Measurements from ENCODE around the gene CLPTM1.
"Not testable (repeated sequence)": the region's sequence is repeated elsewhere in the genome, so short reads cannot be mapped to it uniquely, and the experiment has no call there.

The CLPTM1 gene, protein sequence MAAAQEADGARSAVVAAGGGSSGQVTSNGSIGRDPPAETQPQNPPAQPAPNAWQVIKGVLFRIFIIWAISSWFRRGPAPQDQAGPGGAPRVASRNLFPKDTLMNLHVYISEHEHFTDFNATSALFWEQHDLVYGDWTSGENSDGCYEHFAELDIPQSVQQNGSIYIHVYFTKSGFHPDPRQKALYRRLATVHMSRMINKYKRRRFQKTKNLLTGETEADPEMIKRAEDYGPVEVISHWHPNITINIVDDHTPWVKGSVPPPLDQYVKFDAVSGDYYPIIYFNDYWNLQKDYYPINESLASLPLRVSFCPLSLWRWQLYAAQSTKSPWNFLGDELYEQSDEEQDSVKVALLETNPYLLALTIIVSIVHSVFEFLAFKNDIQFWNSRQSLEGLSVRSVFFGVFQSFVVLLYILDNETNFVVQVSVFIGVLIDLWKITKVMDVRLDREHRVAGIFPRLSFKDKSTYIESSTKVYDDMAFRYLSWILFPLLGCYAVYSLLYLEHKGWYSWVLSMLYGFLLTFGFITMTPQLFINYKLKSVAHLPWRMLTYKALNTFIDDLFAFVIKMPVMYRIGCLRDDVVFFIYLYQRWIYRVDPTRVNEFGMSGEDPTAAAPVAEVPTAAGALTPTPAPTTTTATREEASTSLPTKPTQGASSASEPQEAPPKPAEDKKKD

DNA sequence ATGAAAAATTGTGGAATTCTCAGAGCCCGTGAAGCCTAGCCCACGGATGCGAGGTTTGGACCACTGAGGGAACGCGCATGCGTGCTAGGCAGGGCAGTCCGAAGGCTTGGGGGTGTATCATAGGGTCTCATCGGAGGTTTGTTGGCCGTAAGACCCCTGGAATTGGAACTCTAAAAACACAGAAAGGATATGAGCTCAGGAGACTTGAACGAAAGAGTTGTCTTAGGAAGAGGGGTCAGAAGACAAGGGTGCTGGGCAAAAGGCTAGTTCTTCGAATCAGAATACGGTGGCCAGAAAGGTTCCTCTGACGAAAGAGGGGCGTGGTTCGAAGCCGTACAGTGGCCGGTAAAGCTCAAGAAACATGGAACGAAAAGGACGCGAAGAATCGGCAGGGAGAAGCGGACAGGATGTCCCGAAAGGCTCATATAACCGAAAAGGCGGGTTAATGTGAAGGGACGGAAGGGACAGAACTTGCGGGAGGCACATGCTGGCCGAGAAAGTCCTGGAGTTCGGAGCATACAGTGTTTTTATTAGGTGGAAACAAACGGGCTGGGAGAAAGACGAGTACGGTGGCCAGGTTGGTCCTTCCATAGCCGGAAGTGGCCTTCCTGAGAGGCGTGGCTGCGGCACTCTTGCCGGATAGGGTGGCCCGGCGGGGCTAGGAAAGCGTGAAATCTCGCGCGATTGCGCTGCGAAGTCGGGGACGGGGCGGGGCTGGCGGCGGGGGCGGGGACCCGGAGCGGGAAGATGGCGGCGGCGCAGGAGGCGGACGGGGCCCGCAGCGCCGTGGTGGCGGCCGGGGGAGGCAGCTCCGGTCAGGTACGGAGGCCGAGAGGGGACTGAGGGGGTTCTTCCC is at the start of gene CLPTM1:
Gene CLPTM1, plus strand, starts transcription at position 732 of the 856 bp plus-strand sequence. Its CDS starts 16 bp downstream, at position 748.
- peak; percentile 97 for DNase-seq (ENCODE audit: low spot score)

DNA sequence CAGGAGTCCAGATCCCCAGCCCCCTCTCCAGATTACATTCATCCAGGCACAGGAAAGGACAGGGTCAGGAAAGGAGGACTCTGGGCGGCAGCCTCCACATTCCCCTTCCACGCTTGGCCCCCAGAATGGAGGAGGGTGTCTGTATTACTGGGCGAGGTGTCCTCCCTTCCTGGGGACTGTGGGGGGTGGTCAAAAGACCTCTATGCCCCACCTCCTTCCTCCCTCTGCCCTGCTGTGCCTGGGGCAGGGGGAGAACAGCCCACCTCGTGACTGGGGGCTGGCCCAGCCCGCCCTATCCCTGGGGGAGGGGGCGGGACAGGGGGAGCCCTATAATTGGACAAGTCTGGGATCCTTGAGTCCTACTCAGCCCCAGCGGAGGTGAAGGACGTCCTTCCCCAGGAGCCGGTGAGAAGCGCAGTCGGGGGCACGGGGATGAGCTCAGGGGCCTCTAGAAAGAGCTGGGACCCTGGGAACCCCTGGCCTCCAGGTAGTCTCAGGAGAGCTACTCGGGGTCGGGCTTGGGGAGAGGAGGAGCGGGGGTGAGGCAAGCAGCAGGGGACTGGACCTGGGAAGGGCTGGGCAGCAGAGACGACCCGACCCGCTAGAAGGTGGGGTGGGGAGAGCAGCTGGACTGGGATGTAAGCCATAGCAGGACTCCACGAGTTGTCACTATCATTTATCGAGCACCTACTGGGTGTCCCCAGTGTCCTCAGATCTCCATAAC is 49.6 kb upstream of the CLPTM1 start, which contains the start of gene APOE:
Gene APOE, plus strand, starts transcription at position 360 of the 724 bp plus-strand sequence. CDS start 829 bp downstream, outside the sequence.
- DNase-seq (ENCODE audit: low spot score): no peak

DNA sequence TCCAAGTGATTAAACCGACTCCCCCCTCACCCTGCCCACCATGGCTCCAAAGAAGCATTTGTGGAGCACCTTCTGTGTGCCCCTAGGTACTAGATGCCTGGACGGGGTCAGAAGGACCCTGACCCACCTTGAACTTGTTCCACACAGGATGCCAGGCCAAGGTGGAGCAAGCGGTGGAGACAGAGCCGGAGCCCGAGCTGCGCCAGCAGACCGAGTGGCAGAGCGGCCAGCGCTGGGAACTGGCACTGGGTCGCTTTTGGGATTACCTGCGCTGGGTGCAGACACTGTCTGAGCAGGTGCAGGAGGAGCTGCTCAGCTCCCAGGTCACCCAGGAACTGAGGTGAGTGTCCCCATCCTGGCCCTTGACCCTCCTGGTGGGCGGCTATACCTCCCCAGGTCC is 47.6 kb upstream of the CLPTM1 start:
- no peak for DNase-seq (ENCODE audit: low spot score)

DNA sequence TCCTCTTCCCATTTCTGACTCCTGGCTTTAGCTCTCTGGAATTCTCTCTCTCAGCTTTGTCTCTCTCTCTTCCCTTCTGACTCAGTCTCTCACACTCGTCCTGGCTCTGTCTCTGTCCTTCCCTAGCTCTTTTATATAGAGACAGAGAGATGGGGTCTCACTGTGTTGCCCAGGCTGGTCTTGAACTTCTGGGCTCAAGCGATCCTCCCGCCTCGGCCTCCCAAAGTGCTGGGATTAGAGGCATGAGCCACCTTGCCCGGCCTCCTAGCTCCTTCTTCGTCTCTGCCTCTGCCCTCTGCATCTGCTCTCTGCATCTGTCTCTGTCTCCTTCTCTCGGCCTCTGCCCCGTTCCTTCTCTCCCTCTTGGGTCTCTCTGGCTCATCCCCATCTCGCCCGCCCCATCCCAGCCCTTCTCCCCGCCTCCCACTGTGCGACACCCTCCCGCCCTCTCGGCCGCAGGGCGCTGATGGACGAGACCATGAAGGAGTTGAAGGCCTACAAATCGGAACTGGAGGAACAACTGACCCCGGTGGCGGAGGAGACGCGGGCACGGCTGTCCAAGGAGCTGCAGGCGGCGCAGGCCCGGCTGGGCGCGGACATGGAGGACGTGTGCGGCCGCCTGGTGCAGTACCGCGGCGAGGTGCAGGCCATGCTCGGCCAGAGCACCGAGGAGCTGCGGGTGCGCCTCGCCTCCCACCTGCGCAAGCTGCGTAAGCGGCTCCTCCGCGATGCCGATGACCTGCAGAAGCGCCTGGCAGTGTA is 46.9 kb upstream of the CLPTM1 start:
- no peak for DNase-seq (ENCODE audit: low spot score)

DNA sequence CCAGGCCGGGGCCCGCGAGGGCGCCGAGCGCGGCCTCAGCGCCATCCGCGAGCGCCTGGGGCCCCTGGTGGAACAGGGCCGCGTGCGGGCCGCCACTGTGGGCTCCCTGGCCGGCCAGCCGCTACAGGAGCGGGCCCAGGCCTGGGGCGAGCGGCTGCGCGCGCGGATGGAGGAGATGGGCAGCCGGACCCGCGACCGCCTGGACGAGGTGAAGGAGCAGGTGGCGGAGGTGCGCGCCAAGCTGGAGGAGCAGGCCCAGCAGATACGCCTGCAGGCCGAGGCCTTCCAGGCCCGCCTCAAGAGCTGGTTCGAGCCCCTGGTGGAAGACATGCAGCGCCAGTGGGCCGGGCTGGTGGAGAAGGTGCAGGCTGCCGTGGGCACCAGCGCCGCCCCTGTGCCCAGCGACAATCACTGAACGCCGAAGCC is 46.3 kb upstream of the CLPTM1 start:
- DNase-seq (ENCODE audit: low spot score): no peak

DNA sequence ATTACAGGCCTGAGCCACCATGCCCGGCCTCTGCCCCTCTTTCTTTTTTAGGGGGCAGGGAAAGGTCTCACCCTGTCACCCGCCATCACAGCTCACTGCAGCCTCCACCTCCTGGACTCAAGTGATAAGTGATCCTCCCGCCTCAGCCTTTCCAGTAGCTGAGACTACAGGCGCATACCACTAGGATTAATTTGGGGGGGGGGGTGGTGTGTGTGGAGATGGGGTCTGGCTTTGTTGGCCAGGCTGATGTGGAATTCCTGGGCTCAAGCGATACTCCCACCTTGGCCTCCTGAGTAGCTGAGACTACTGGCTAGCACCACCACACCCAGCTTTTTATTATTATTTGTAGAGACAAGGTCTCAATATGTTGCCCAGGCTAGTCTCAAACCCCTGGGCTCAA is 45.4 kb upstream of the CLPTM1 start:
- no peak for DNase-seq (ENCODE audit: low spot score)

DNA sequence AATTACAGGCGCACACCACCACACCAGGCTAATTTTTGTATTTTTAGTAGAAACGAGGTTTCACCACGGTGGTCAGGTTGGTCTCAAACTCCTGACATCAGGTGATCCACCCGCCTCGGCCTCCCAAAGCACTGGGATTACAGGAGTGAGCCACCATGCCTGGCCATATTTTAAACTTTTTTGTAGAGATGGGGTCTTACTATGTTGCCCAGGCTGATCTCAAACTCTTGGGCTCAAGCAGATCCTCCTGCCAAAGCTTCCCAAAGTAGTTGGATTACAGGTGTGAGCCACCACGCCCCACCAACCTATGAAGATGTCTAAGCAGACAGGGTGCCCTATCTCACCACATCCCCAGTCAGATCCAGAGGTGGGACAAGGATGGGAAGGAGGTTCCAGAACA is 43.3 kb upstream of the CLPTM1 start:
- not testable (repeated sequence) for DNase-seq (ENCODE audit: low spot score)

DNA sequence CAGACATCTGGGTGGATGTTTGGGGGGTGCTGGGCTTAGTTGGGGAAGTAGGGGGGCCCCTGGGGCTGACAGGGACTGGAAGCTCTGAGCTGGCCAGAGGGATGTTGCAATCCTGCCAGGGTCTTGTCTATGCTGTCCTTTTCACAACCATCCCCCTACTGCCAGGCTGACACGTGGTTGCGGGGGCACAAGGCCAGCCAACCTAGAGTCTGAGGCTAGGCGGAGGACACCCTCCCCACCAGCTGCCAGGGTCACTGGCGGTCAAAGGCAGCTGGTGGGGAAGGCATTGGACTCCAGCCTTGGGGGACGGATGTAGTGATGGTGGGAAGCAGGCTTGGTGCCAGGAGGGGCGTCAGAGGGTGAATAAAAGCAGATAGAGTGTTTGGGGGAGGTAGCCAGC is 42.3 kb upstream of the CLPTM1 start:
- no peak for DNase-seq (ENCODE audit: low spot score)

DNA sequence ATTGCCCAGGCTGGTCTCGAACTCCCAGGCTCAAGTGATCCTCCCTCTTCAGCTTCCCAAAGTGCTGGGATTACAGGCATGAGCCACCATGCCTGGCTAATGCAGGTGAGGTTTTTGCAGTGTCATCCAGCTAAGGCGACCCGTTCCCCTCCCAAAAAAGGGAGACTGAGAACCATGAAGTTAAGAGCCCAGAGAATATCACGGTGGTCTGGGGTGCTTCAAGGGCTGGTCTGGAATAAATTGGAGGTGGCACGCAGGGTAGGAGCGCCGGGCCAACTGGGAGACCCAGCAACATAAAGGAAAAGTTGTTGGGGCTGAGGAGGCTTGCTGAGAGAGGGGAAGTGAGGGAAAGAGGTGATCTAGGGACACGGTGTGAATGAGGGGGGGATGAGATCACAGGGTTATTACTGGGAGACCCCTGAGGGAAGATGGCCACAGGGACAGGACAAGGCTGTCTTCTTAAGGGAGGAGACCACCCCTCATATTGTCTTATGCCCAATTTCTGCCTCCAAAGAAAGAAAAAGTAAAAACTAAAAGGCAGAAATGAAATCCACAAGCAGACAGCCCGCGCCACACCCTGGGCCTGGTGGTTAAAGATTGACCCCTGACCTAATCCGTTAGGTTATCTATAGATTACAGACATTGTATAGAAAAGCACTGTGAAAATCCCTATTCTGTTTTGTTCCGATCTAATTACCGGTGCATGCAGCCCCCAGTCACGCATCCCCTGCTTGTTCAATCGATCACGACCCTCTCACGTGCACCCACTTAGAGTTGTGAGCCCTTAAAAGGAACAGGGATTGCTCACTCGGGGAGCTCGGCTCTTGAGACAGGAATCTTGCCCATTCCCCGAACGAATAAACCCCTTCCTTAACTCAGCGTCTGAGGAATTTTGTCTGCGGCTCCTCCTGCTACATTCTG is 41.4 kb upstream of the CLPTM1 start:
- not testable (repeated sequence) for DNase-seq (ENCODE audit: low spot score)

DNA sequence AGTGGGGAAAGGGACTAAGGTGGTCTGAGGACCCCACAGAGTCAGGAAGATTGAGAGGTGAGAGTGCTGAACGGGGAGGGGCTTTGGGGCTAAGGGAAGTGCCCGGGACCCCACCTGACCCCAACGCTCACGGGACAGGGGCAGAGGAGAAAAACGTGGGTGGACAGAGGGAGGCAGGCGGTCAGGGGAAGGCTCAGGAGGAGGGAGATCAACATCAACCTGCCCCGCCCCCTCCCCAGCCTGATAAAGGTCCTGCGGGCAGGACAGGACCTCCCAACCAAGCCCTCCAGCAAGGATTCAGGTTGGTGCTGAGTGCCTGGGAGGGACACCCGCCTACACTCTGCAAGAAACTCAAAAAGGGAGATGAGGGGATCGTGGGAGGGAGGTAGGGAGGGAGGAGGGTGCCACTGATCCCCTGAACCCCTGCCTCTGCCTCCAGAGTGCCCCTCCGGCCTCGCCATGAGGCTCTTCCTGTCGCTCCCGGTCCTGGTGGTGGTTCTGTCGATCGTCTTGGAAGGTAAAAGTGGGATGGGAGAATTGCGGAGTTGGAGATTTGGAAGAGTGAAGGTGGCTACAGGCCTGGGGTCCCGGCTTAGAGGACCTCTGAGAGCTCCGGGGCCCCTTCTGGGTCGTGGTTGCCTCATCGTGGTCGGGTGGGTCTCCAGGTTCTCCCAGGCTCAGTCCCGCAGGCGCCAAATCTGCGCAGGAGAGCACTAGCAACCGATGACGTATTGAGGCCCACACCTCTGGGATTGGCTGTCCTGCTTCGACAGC is 40.6 kb upstream of the CLPTM1 start, which contains the start of gene APOC1:
Gene APOC1, plus strand, starts transcription at position 176 of the 774 bp plus-strand sequence. Its CDS starts 284 bp downstream, at position 460.
- DNase-seq (ENCODE audit: low spot score): peak; percentile 92

DNA sequence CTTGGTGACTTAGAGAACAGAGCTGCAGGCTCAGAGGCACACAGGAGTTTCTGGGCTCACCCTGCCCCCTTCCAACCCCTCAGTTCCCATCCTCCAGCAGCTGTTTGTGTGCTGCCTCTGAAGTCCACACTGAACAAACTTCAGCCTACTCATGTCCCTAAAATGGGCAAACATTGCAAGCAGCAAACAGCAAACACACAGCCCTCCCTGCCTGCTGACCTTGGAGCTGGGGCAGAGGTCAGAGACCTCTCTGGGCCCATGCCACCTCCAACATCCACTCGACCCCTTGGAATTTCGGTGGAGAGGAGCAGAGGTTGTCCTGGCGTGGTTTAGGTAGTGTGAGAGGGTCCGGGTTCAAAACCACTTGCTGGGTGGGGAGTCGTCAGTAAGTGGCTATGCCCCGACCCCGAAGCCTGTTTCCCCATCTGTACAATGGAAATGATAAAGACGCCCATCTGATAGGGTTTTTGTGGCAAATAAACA is 30.9 kb upstream of the CLPTM1 start:
- no peak for DNase-seq (ENCODE audit: low spot score)

DNA sequence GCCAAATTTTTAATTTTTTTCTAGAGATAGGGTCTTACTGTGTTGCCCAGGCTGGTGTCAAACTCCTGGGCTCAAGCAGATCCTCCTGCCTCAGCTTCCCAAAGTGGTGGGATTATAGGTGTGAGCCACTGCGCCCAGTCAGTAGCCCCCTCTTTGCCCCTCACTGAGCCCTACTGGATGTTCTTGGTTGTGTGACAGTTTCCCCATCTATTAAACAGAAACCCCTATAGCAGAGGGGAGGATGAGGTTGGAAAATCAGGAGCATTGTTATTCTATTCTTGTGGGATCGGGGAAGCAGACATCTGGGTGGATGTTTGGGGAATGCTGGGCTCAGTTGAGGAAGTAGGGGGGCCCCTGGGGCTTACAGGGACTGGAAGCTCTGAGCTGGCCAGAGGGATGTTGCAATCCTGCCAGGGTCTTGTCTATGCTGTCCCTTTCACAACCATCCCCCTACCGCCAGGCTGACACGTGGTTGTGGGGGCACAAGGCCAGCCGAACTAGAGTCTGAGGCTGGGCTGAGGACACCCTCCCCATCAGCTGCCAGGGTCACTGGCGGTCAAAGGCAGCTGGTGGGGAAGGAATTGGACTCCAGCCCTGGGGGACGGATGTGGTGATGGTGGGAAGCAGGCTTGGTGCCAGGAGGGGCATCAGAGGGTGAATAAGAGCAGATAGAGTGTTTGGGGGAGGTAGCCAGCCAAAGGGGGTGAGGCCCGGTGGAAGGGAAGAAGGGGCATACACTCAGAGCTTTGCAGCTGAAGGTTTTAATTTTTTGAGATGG is 29.9 kb upstream of the CLPTM1 start:
- no peak for DNase-seq (ENCODE audit: low spot score)

DNA sequence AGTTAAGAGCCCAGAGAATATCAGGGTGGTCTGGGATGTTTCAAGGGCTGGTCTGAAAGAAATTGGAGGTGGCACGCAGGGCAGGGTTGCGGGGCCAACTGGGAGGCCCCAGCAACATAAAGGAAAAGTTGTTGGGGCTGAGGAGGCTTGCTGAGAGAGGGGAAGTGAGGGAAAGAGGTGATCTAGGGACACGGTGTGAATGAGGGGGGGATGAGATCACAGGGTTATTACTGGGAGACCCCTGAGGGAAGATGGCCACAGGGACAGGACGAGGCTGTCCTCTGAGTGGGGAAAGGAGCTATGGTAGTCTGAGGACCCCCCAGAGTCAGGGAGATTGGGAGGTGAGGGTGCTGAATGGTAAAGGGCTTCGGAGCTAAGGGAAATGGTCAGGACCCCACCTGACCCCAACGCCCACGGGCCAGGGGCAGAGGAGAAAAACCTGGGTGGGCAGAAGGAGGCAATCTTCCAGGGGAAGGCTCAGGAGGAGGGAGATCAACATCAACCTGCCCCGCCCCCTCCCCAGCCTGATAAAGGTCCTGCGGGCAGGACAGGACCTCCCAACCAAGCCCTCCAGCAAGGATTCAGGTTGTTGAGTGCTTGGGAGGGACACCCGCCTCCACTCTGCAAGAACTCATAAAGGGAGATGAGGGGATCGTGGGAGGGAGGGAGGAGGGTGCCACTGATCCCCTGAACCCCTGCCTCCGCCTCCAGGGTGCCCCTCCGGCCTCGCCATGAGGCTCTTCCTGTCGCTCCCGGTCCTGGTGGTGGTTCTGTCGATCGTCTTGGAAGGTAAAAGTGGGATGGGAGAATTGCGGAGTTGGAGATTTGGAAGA is 28.7 kb upstream of the CLPTM1 start:
- not testable (repeated sequence) for DNase-seq (ENCODE audit: low spot score)

DNA sequence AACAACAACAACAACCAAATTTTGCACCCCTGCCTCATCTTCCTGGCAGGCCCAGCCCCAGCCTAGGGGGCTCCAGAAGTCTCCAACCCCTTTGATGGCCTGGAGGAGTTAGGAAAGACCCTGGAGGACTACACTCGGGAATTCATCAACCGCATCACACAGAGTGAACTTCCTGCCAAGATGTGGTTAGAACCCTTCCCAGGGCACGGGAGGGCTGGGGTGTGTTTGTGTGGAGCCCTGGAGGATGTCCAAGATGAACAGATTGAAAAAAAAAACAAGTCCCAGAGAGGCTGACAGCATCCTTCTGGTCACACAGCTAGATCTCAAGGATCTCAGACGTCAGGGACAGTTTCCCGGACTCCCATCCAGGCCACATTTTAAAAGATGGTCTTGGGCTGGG is 27.4 kb upstream of the CLPTM1 start:
- DNase-seq (ENCODE audit: low spot score): no peak

DNA sequence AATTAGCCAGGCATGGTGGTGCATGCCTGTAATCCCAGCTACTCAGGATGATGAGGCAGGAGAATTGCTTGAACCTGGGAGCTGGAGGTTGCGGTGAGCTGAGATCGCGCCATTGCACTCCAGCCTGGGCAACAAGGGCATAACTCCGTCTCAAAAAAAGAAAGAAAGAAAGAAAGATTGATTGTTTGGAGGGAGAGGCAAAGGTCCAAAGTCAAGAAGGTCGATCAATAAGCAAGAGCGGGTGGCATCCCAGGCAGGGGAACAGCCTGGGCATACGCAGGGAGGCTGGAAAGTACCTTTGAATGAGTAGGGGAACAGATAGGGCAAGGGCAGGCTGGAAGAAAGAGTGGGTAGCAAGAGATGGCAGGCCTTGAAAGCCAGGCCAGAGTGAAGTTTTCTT is 25.1 kb upstream of the CLPTM1 start:
- DNase-seq (ENCODE audit: low spot score): no peak

DNA sequence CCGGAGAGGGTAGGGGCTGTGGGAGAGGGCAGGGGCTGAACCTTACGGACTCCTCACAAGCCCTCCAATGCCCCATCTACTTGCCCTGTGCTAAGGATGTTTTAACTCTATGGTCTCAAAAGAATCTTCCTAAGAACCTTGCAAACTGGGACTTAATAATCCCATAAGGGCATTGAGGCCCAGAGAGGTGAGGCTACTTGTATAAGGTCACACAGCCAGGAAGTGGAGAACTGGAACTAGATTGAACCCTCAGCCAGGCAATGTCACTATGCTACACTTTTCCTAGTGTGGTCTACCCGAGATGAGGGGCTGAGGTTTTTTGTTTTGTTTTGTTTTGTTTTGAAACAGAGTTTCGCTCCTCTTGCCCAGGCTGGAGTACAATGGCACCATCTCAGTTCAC is 23.6 kb upstream of the CLPTM1 start:
- DNase-seq (ENCODE audit: low spot score): no peak

DNA sequence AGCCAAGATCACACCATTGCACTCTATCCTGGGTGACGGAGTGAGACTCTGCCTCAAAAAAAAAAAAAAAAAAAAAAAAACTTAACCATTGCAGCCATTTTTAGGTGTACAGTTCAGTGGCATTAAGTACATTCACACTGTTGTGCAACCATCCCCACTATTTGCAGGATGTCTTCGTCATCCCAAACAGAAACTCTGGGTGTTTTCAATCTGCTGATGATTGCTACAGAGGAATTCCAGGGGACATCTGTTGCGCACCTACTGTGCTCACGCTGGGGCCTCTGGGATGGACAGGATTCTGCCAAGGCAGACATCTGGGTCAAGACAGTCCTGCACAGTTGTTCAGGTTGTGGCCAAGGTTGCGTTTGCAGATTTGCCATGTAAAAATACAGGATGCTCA is 15.5 kb upstream of the CLPTM1 start:
- DNase-seq (ENCODE audit: low spot score): no peak

All from COLO829 (cell line).